Sigmoid colon (tissue), 7 donors: ENCODE results near the gene WNT11. TPM values are rescaled to one million over a fixed set of nuclear protein-coding genes. Genes with fewer than 3 reads are reported as not detected.

Experiments used
- DNase-seq: peaks from one replicate; pipeline ENCODE4 v3.0.0-alpha.2; 2019
- H3K27ac ChIP-seq, 4 donors: fragments of 200-600 bp; sonication (generic); one replicate each; pipeline ENCODE4 v1.5.1; 2016 to 2019; ENCODE audit warnings: mild to moderate bottlenecking in 1 of 4
- H3K27me3 ChIP-seq, 3 donors: fragments of 200-600 bp; sonication (generic); one replicate each; pipeline ENCODE4 v1.5.1; 2019; ENCODE audit warnings: mild to moderate bottlenecking in 1 of 3
- H3K36me3 ChIP-seq, 4 donors: fragments of 200-600 bp; sonication (generic); one replicate each; pipeline ENCODE4 v1.5.1; 2016 to 2019
- H3K4me1 ChIP-seq, 4 donors: fragments of 200-600 bp; sonication (generic); one replicate each; pipeline ENCODE4 v1.5.1; 2017 to 2019
- H3K4me3 ChIP-seq, 4 donors: fragments of 200-600 bp; sonication (generic); one replicate each; pipeline ENCODE4 v1.5.1; 2017 to 2019; ENCODE audit warnings: mild to moderate bottlenecking in 2 of 4, moderate library complexity in 1 of 4
- H3K9me3 ChIP-seq, 4 donors: fragments of 200-600 bp in 3 of 4; sonication (generic) in 3 of 4; one replicate each; pipeline versions ENCODE4 v1.5.1 to v1.6.1; 2013 to 2019
- CTCF ChIP-seq, 4 experiments: fragments of 450-650 bp in 3 of 4; fragments of 200-600 bp in 1 of 4; IDR thresholded peaks; one replicate each; pipeline ENCODE4 v1.5.1; 2016 to 2019; ENCODE audit warnings: antibody characterized with exemption in 4 of 4, mild to moderate bottlenecking in 3 of 4, moderate library complexity in 2 of 4
- EP300 ChIP-seq, 4 donors: sonication (generic); formaldehyde crosslinking; IDR thresholded peaks; one replicate each; pipeline ENCODE4 v1.6.1; 2017; ENCODE audit warnings: antibody characterized with exemption in 4 of 4
- POLR2A ChIP-seq, 2 donors: fragments of 450-650 bp; IDR thresholded peaks; one replicate each; pipeline ENCODE4 v1.6.1; 2016; ENCODE audit warnings: antibody characterized with exemption in 2 of 2, mild to moderate bottlenecking in 2 of 2, moderate library complexity in 2 of 2
- POLR2AphosphoS5 ChIP-seq, 4 donors: sonication (generic); formaldehyde crosslinking; IDR thresholded peaks; one replicate each; pipeline ENCODE4 v1.6.1; 2017; ENCODE audit warnings: antibody characterized with exemption in 4 of 4
- WGBS, 2 donors: extraction: QIAGEN DNeasy Blood & Tissue Kit; methylation state at CpG; one replicate each; pipeline ENCODE4 v1.1.7; 2013; 5-methylcytosine and 5-hydroxymethylcytosine counted together
- intact Hi-C: fragments of 100-400 bp; cut with DNase I; formaldehyde crosslinking; loops from one replicate; pipeline ENCODE4 v1.15.1; 2023
- polyA plus RNA-seq, 3 donors: library from polyadenylated mRNA; stranded (reverse); fragments of 200-250 nt; gene quantifications; one replicate each; pipeline ENCODE4 v1.2.3, GENCODE V29; 2013
- total RNA-seq, 4 donors: library from RNA; depleted of rRNA; stranded (reverse); fragments of >200 nt; gene quantifications; one replicate each; pipeline ENCODE4 v1.1.0, GENCODE V29; 2016
- donor health status: healthy with polysubstance abuse.
- donor health status: Bipolar disorder and iron deficiency.
- donor health status: healthy.

Gene WNT11
- total and polyA plus RNA-seq, 7 donors, result 0.92 to 8.9 (median 2.2) TPM

GRCh38 chr11:76251226-76251575 is 44.9 kb upstream of the WNT11 start:
- Histone ChIP-seq H3K36me3 (no peaks in the 10 kb centered on the region), H3K4me1 (no peaks in the 10 kb centered on the region), H3K4me3 (no peak overlapping the region), H3K27me3 (no peaks in the 10 kb centered on the region), H3K27ac (no peak overlapping the region), H3K9me3 (no peaks in the 10 kb centered on the region)
- intact Hi-C loops, result no loop called here
- 90 to 93% methylated on average over 3 of the region's 3 CpGs for WGBS, 2 donors
- no peak for DNase-seq
- TF ChIP-seq POLR2AphosphoS5 (IDR thresholded peaks at IDR 0.05), result no peak
- TF ChIP-seq CTCF (IDR thresholded peaks at IDR 0.05), result no peak

- Histone ChIP-seq H3K27ac (no peak overlapping the region), H3K4me3 (no peak overlapping the region), H3K36me3 (no peaks in the 10 kb centered on the region), H3K4me1 (no peaks in the 10 kb centered on the region), H3K27me3 (no peaks in the 10 kb centered on the region), H3K9me3 (no peaks in the 10 kb centered on the region)
- 94% methylated on average over 6 of the region's 6 CpGs for WGBS, 2 donors
- TF ChIP-seq CTCF (IDR thresholded peaks at IDR 0.05), result no peak
- no peak for TF ChIP-seq POLR2A (IDR thresholded peaks at IDR 0.05)
- no peak for TF ChIP-seq POLR2AphosphoS5 (IDR thresholded peaks at IDR 0.05)
- TF ChIP-seq EP300 (IDR thresholded peaks at IDR 0.05), result no peak
- no peak for DNase-seq
- intact Hi-C loops, result no loop called here
Observed at GRCh38 chr11:76250520-76251225, 44.4 kb upstream of the WNT11 start.

GRCh38 chr11:76249195-76249741 is 43.0 kb upstream of the WNT11 start:
- Histone ChIP-seq H3K27ac (no peak overlapping the region), H3K27me3 (no peaks in the 10 kb centered on the region), H3K4me1 (no peaks in the 10 kb centered on the region), H3K9me3 (no peaks in the 10 kb centered on the region), H3K36me3 (no peaks in the 10 kb centered on the region), H3K4me3 (no peak overlapping the region)
- TF ChIP-seq EP300 (IDR thresholded peaks at IDR 0.05), result no peak
- no peak for TF ChIP-seq POLR2A (IDR thresholded peaks at IDR 0.05)
- intact Hi-C loops, result no loop called here
- DNase-seq, result no peak
- WGBS, 2 donors, result 29 to 73% methylated on average over 3 of the region's 3 CpGs

DNA sequence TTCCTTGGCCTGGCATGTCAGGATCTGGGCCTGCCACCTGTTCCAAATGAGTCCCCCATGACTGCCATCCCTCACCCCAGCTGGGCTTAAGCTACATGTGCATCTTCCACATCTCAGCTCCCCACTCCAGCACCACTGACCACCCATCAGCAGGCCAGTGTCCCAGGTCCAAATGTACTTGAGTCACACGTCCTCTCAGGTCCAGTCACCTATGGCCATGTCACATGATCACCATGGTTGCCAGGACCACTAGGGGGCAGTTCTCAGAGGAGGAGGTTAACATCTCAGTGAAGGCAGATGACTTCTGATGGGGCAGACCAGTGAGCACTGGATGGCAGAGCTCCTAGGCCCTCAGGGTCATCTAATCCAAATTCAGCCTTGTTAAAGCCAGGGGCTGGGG is 41.9 kb upstream of the WNT11 start:
- Histone ChIP-seq H3K27ac (no peak overlapping the region), H3K27me3 (peaks cover 0 to 2% (median 0%) of the 10 kb centered on the region in 3 donors)

DNA sequence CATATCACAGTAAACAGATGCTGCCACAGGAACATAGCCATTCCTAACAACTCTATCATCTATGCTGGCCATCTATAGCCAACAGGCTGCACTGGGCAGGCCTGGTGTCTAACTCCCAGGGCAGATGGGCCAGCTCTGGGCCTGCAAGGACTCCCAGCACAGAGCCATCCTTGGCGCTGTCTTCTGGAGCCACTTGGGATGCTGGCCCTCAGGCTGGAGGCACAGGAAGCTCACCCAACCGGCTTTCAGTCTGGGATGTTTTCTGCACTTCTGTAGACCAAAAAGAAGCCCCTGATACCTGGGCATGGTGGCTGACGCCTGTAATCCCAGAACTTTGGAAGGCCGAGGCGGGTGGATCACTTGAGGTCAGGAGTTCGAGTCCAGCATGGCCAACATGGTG is 40.8 kb upstream of the WNT11 start:
- H3K36me3 ChIP-seq, result no peaks in the 10 kb centered on the region
- no peak for DNase-seq
- H3K9me3 ChIP-seq, result no peaks in the 10 kb centered on the region
- H3K4me1 ChIP-seq, result no peaks in the 10 kb centered on the region
- no peak for TF ChIP-seq POLR2AphosphoS5 (IDR thresholded peaks at IDR 0.05)
- TF ChIP-seq POLR2A (IDR thresholded peaks at IDR 0.05), result no peak
- no peak for TF ChIP-seq EP300 (IDR thresholded peaks at IDR 0.05)
- no peak for TF ChIP-seq CTCF (IDR thresholded peaks at IDR 0.05)
- WGBS, 2 donors, result 94 to 95% methylated on average over 6 of the region's 6 CpGs
- H3K27ac ChIP-seq, result no peak overlapping the region
- intact Hi-C loops, result no loop called here
- peaks cover 0 to 9% (median 0%) of the 10 kb centered on the region in 3 donors for H3K27me3 ChIP-seq
- no peak overlapping the region for H3K4me3 ChIP-seq

More for the DNA sequence above, 41.9 kb upstream of the WNT11 start:
- WGBS, 2 donors, result 72 to 76% methylated on average over 1 of the region's 1 CpG
- no peak for DNase-seq
- no peak overlapping the region for H3K4me3 ChIP-seq
- H3K4me1 ChIP-seq, result no peaks in the 10 kb centered on the region
- TF ChIP-seq CTCF (IDR thresholded peaks at IDR 0.05), result no peak
- no peak for TF ChIP-seq EP300 (IDR thresholded peaks at IDR 0.05)
- no peak for TF ChIP-seq POLR2A (IDR thresholded peaks at IDR 0.05)
- TF ChIP-seq POLR2AphosphoS5 (IDR thresholded peaks at IDR 0.05), result no peak
- intact Hi-C loops, result no loop called here
- H3K9me3 ChIP-seq, result no peaks in the 10 kb centered on the region
- H3K36me3 ChIP-seq, result no peaks in the 10 kb centered on the region
